Suprapubic skin (tissue), 4 donors: ENCODE data around the gene COL18A1.

Source experiments
- EP300 ChIP-seq: sonication (generic); formaldehyde crosslinking; IDR thresholded peaks from one replicate; pipeline ENCODE4 v1.6.1; 2017; ENCODE audit warnings: antibody characterized with exemption
- POLR2A ChIP-seq, 2 donors: fragments of 450-650 bp; IDR thresholded peaks; one replicate each; pipeline ENCODE4 v1.6.1; 2017; ENCODE audit warnings: antibody characterized with exemption in 2 of 2, mild to moderate bottlenecking in 2 of 2, moderate library complexity in 2 of 2
- POLR2AphosphoS5 ChIP-seq, 3 donors: sonication (generic); formaldehyde crosslinking; IDR thresholded peaks; one replicate each; pipeline ENCODE4 v1.6.1; 2017; ENCODE audit warnings: antibody characterized with exemption in 3 of 3
- TF ChIP-seq, protein P1 (sequence below), 2 donors: fragments of 200-600 bp in 1 of 2; fragments of 450-650 bp in 1 of 2; sonication (generic) in 1 of 2; IDR thresholded peaks; one replicate each; pipeline ENCODE4 v1.5.1; 2016 to 2019; ENCODE audit warnings: antibody characterized with exemption in 2 of 2, mild to moderate bottlenecking in 1 of 2, moderate library complexity in 1 of 2

GRCh38 chr21:45522381-45522780, 117.4 kb downstream of the COL18A1 start:
- TF ChIP-seq POLR2A (IDR thresholded peaks at IDR 0.05) = no peak
- TF ChIP-seq, protein P1, sequence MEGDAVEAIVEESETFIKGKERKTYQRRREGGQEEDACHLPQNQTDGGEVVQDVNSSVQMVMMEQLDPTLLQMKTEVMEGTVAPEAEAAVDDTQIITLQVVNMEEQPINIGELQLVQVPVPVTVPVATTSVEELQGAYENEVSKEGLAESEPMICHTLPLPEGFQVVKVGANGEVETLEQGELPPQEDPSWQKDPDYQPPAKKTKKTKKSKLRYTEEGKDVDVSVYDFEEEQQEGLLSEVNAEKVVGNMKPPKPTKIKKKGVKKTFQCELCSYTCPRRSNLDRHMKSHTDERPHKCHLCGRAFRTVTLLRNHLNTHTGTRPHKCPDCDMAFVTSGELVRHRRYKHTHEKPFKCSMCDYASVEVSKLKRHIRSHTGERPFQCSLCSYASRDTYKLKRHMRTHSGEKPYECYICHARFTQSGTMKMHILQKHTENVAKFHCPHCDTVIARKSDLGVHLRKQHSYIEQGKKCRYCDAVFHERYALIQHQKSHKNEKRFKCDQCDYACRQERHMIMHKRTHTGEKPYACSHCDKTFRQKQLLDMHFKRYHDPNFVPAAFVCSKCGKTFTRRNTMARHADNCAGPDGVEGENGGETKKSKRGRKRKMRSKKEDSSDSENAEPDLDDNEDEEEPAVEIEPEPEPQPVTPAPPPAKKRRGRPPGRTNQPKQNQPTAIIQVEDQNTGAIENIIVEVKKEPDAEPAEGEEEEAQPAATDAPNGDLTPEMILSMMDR (IDR thresholded peaks at IDR 0.05) = no peak
- TF ChIP-seq POLR2AphosphoS5 (IDR thresholded peaks at IDR 0.05) = no peak
- TF ChIP-seq EP300 = no peak
